Right lobe of liver (tissue), 4 donors: ENCODE results near the gene ITGA2B.

Experiments
- POLR2A ChIP-seq: fragments of 450-650 bp; IDR thresholded peaks from one replicate; pipeline ENCODE4 v1.6.1; 2017; ENCODE audit warnings: antibody characterized with exemption, mild to moderate bottlenecking
- TF ChIP-seq, protein P1 (sequence below), 4 donors: fragments of 200-600 bp in 3 of 4; fragments of 450-650 bp in 1 of 4; IDR thresholded peaks; one replicate each; pipeline versions ENCODE4 v1.5.1 to v1.8.0; 2016 to 2022; ENCODE audit warnings: antibody characterized with exemption in 4 of 4, mild to moderate bottlenecking in 2 of 4
- donor health status: DM: no; HTN: no; CAD: no.
- donor health status: DM: no; HTN: no; CAD: no.
- donor health status: DM: no; HTN: yes; CAD: no.

DNA sequence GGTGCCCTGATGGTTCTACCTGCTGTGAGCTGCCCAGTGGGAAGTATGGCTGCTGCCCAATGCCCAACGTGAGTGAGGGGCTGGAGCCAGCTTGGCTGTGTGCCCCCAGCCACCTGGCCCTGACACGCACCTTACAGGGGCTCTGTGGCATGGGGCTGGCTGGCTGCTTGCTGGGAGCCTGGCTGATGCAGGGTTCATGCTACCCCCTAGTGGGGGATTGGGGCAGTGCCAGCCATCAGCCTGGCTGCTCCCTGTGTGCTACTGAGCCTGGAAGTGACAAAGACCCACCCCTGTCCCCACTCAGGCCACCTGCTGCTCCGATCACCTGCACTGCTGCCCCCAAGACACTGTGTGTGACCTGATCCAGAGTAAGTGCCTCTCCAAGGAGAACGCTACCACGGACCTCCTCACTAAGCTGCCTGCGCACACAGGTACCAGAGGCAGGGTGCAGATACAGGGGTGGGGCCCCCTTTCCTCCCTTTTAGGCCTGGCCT is 38.7 kb downstream of the ITGA2B start:
- TF ChIP-seq, protein P1, sequence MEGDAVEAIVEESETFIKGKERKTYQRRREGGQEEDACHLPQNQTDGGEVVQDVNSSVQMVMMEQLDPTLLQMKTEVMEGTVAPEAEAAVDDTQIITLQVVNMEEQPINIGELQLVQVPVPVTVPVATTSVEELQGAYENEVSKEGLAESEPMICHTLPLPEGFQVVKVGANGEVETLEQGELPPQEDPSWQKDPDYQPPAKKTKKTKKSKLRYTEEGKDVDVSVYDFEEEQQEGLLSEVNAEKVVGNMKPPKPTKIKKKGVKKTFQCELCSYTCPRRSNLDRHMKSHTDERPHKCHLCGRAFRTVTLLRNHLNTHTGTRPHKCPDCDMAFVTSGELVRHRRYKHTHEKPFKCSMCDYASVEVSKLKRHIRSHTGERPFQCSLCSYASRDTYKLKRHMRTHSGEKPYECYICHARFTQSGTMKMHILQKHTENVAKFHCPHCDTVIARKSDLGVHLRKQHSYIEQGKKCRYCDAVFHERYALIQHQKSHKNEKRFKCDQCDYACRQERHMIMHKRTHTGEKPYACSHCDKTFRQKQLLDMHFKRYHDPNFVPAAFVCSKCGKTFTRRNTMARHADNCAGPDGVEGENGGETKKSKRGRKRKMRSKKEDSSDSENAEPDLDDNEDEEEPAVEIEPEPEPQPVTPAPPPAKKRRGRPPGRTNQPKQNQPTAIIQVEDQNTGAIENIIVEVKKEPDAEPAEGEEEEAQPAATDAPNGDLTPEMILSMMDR (IDR thresholded peaks at IDR 0.05), result peak; percentile 65 to 79 (median 78)
- TF ChIP-seq POLR2A, result no peak
